Keratinocyte (primary cell): ENCODE data around the gene NPTXR. TPM values are rescaled to one million over a fixed set of nuclear protein-coding genes. Genes with fewer than 3 reads are reported as not detected.

Source experiments
- DNase-seq: peaks from one replicate; pipeline ENCODE4 v3.0.0-alpha.2; 2011; ENCODE audit warnings: low read depth, missing footprints, low spot score
- FAIRE-seq: peaks from 2 replicates; lab custom pipeline; 2011; peaks lifted over from hg19 to GRCh38; lab: Jason Lieb, UNC
- H2AFZ ChIP-seq: 2 replicates; pipeline ENCODE4 v1.6.0; 2012; ENCODE audit warnings: low read length, control low read depth, inconsistent platforms; ENCODE audit not compliant: control insufficient read depth
- H3K27ac ChIP-seq: 2 replicates; pipeline ENCODE4 v1.5.1; 2011; ENCODE audit warnings: low read length; ENCODE audit not compliant: control insufficient read depth, insufficient read depth
- H3K27me3 ChIP-seq: 3 replicates; pipeline ENCODE4 v1.6.0; 2011; ENCODE audit warnings: low read length; ENCODE audit not compliant: control insufficient read depth, insufficient read depth; ENCODE audit errors: extremely low read depth
- H3K36me3 ChIP-seq, 2 experiments: 2 replicates in 1 of 2; 3 replicates in 1 of 2; pipeline ENCODE4 v1.5.1; 2011; ENCODE audit warnings: low read length in 2 of 2, mild to moderate bottlenecking in 1 of 2; ENCODE audit not compliant: control insufficient read depth in 2 of 2, insufficient read depth in 2 of 2; ENCODE audit errors: extremely low read depth in 1 of 2
- H3K4me1 ChIP-seq: 3 replicates; pipeline ENCODE4 v1.5.1; 2011; ENCODE audit warnings: low read length; ENCODE audit not compliant: control insufficient read depth, insufficient read depth; ENCODE audit errors: extremely low read depth
- H3K4me2 ChIP-seq: 3 replicates; pipeline ENCODE4 v1.6.0; 2011; ENCODE audit warnings: low read depth, low read length; ENCODE audit not compliant: control insufficient read depth, insufficient read depth; ENCODE audit errors: extremely low read depth
- H3K4me3 ChIP-seq, 3 experiments: fragments of 200-600 bp in 1 of 3; sonication (generic) in 1 of 3; 2 replicates in 2 of 3; 3 replicates in 1 of 3; pipeline ENCODE4 v1.5.1; 2011 to 2016; ENCODE audit warnings: low read length in 3 of 3, mild to moderate bottlenecking in 3 of 3, control low read depth in 2 of 3, inconsistent platforms in 1 of 3, low read depth in 1 of 3, mixed read lengths in 1 of 3, mixed run types in 1 of 3, moderate library complexity in 1 of 3; ENCODE audit not compliant: control insufficient read depth in 2 of 3, insufficient read depth in 2 of 3; ENCODE audit errors: extremely low read depth in 1 of 3
- H3K79me2 ChIP-seq: 2 replicates; pipeline ENCODE4 v1.6.0; 2012; ENCODE audit warnings: low read length; ENCODE audit not compliant: control insufficient read depth, insufficient read depth
- H3K9ac ChIP-seq: 3 replicates; pipeline ENCODE4 v1.6.0; 2011; ENCODE audit warnings: low read length; ENCODE audit not compliant: control insufficient read depth, insufficient read depth; ENCODE audit errors: extremely low read depth
- H3K9me1 ChIP-seq: 3 replicates; pipeline ENCODE4 v1.6.0; 2011; ENCODE audit warnings: low read length; ENCODE audit not compliant: control insufficient read depth, insufficient read depth; ENCODE audit errors: extremely low read depth
- H3K9me3 ChIP-seq: 2 replicates; pipeline ENCODE4 v1.5.1; 2012; ENCODE audit warnings: low read depth, low read length; ENCODE audit not compliant: control insufficient read depth
- H4K20me1 ChIP-seq: 3 replicates; pipeline ENCODE4 v1.6.0; 2011; ENCODE audit warnings: low read length; ENCODE audit not compliant: control insufficient read depth, insufficient read depth; ENCODE audit errors: extremely low read depth
- EZH2 ChIP-seq: IDR thresholded peaks from one replicate; pipeline ENCODE4 v1.6.1; 2012; ENCODE audit warnings: inconsistent platforms, mild to moderate bottlenecking, low read length, moderate library complexity
- dilution Hi-C: fragments of 300-500 bp; cut with MboI; formaldehyde crosslinking; loops from one replicate; pipeline ENCODE4 v1.7.0; 2020; ENCODE audit warnings: low sequenced_read_pairs; ENCODE audit not compliant: extremely low pct_ligation_motif_present
- polyA plus RNA-seq, 5 experiments: library from polyadenylated mRNA; depleted of rRNA in 3 of 5; stranded (reverse) in 3 of 5; stranded (forward) in 1 of 5; unstranded in 1 of 5; fragments of >200 nt; gene quantifications; 1 replicate in 1 of 5; 2 replicates in 3 of 5; 3 replicates in 1 of 5; pipeline versions ENCODE4 v1.2.1 to v1.2.3, GENCODE V29; 2011 to 2012; ENCODE audit warnings: missing spikeins in 2 of 5, low read depth in 1 of 5, low replicate concordance in 1 of 5
- TF ChIP-seq, protein P1 (sequence below), 3 experiments: IDR thresholded peaks in 1 of 3; conservative IDR thresholded peaks in 1 of 3; optimal IDR thresholded peaks in 1 of 3; 2 replicates in 2 of 3; 3 replicates in 1 of 3; pipeline versions ENCODE3 to v1.5.1; 2011; ENCODE audit warnings: low read length in 3 of 3, mild to moderate bottlenecking in 3 of 3, moderate library complexity in 2 of 3, control low read depth in 1 of 3, inconsistent platforms in 1 of 3; ENCODE audit not compliant: insufficient read depth in 2 of 3; ENCODE audit errors: extremely low read depth in 1 of 3

Gene NPTXR
- polyA plus RNA-seq, 1 donor (not counting 4 experiments of a cell fraction or from before 2014, with no cell fraction given), result 0.03 TPM

DNA sequence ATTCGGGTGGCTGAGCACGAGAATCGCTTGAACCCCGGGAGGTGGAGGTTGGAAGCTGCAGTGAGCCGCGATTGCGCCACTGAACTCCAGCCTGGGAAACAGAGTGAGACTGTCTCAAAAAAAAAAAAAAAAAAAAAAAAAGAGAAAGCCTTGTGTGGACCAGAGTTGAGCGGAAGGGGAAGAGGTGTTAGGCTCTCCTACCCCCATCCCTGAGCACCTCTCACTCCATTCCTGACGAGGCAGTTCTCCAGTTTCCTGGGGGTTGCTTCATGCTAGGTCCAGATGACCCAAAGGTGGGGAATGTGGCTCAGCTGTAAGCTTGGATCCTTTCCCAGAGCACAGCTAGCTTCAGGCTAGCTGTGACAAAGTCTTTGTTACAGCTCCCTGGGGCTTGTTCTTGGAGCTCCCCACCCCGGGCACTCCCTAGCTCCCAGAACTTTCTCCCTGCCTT lies 41.1 kb downstream of the NPTXR start:
- H3K9ac ChIP-seq, result no peak overlapping the region
- H3K4me1 ChIP-seq, result peaks cover 9% of the 10 kb centered on the region
- H3K4me2 ChIP-seq, result peak overlapping the region; percentile 30
- TF ChIP-seq, protein P1, sequence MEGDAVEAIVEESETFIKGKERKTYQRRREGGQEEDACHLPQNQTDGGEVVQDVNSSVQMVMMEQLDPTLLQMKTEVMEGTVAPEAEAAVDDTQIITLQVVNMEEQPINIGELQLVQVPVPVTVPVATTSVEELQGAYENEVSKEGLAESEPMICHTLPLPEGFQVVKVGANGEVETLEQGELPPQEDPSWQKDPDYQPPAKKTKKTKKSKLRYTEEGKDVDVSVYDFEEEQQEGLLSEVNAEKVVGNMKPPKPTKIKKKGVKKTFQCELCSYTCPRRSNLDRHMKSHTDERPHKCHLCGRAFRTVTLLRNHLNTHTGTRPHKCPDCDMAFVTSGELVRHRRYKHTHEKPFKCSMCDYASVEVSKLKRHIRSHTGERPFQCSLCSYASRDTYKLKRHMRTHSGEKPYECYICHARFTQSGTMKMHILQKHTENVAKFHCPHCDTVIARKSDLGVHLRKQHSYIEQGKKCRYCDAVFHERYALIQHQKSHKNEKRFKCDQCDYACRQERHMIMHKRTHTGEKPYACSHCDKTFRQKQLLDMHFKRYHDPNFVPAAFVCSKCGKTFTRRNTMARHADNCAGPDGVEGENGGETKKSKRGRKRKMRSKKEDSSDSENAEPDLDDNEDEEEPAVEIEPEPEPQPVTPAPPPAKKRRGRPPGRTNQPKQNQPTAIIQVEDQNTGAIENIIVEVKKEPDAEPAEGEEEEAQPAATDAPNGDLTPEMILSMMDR (optimal IDR thresholded peaks at IDR 0.05 in 1 of 3, IDR thresholded peaks at IDR 0.05 in 1 of 3, conservative IDR thresholded peaks at IDR 0.05 in 1 of 3; ENCODE audit: extremely low read depth in 1 of 3, insufficient read depth in 2 of 3, low read length in 3 of 3), result no peak
- no peak for TF ChIP-seq EZH2
- no peak overlapping the region for H3K27ac ChIP-seq
- H3K79me2 ChIP-seq, result no peaks in the 10 kb centered on the region
- FAIRE-seq (peak; percentile 86), DNase-seq (peak; percentile 89)
- no peaks in the 10 kb centered on the region for H3K36me3 ChIP-seq
- no peaks in the 10 kb centered on the region for H3K27me3 ChIP-seq
- H4K20me1 ChIP-seq, result no peaks in the 10 kb centered on the region
- H3K9me3 ChIP-seq, result peaks cover 2% of the 10 kb centered on the region
- no peaks in the 10 kb centered on the region for H3K9me1 ChIP-seq
- H2AFZ ChIP-seq, result no peak overlapping the region
- dilution Hi-C loops, result no loop called here
- H3K4me3 ChIP-seq, result no peak overlapping the region

DNA sequence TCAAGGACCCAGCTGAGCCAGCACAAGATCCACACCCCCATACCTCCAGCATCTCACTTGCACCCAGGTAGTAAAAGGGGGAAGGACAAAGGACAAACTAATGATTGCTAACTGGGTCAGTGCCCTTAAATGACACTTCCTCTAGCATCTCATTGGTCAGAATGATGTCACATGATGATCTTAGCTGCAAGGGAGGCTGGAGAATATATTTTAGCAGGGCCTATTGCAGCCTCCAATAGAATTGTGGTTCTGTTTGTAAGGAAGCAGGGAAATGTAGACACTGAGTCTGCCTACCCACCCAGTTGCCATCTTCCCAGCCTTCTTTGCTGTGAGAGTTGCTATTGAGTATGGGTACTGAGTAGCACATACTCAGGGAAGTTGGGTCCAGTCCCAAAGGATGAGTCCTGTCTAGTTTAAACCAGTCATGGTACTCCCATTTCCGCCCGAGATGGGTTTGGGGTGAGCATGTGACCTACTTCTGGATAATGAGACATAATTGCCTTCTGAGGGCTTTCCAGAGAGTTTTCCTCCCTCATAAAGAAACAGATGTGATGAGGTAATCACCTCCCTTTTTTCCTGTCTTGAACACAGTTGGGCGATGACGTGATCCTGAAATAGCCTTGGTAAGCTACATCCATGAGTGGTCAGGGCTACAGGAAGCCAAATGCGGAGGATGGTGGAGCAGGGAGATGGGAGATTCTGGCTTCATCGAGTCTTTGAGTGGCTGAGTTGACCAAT lies 44.4 kb downstream of the NPTXR start:
- no peaks in the 10 kb centered on the region for H3K27me3 ChIP-seq
- dilution Hi-C loops, result no loop called here
- no peak overlapping the region for H3K4me2 ChIP-seq
- H3K9me3 ChIP-seq, result peaks cover 2% of the 10 kb centered on the region
- no peaks in the 10 kb centered on the region for H3K9me1 ChIP-seq
- H3K4me1 ChIP-seq, result peaks cover 11% of the 10 kb centered on the region
- H3K27ac ChIP-seq, result no peak overlapping the region
- no peaks in the 10 kb centered on the region for H3K36me3 ChIP-seq
- H3K9ac ChIP-seq, result no peak overlapping the region
- H3K4me3 ChIP-seq, result no peak overlapping the region
- H2AFZ ChIP-seq, result no peak overlapping the region
- DNase-seq (peak; percentile 13), FAIRE-seq (peak; percentile 63)
- no peaks in the 10 kb centered on the region for H3K79me2 ChIP-seq
- no peaks in the 10 kb centered on the region for H4K20me1 ChIP-seq
- TF ChIP-seq EZH2, result no peak
- TF ChIP-seq, protein P1 (optimal IDR thresholded peaks at IDR 0.05 in 1 of 3, IDR thresholded peaks at IDR 0.05 in 1 of 3, conservative IDR thresholded peaks at IDR 0.05 in 1 of 3; ENCODE audit: extremely low read depth in 1 of 3, insufficient read depth in 2 of 3, low read length in 3 of 3), result no peak
